RWPE2 (cell line): Measurements from ENCODE around the gene ABCC4.

Experiments
- ATAC-seq: fragments of 200-7000 bp; cut with Tn5 transposase; 3 replicates; pipeline ENCODE4 v1.9.1; 2021; ENCODE audit warnings: low read depth
- DNase-seq: peaks from one replicate; pipeline ENCODE4 v3.0.0-alpha.2; 2020; ENCODE audit warnings: low spot score
- H3K27ac ChIP-seq: fragments of 450-650 bp; 2 replicates; pipeline ENCODE4 v1.5.1; 2017; ENCODE audit warnings: mild to moderate bottlenecking; ENCODE audit not compliant: poor library complexity, severe bottlenecking
- H3K27me3 ChIP-seq: fragments of 250-450 bp; sonication (Bioruptor Pico); 2 replicates; pipeline ENCODE4 v1.5.1; 2021; ENCODE audit warnings: mild to moderate bottlenecking, moderate library complexity; ENCODE audit not compliant: insufficient read depth, poor library complexity, severe bottlenecking
- H3K36me3 ChIP-seq: fragments of 250-450 bp; sonication (Bioruptor Pico); 2 replicates; pipeline ENCODE4 v1.5.1; 2020; ENCODE audit warnings: low read depth, mild to moderate bottlenecking, moderate library complexity
- H3K4me1 ChIP-seq: fragments of 250-450 bp; sonication (Bioruptor Pico); 2 replicates; pipeline ENCODE4 v1.5.1; 2021; ENCODE audit warnings: mild to moderate bottlenecking, moderate library complexity; ENCODE audit not compliant: insufficient read depth, poor library complexity, severe bottlenecking
- H3K4me3 ChIP-seq: fragments of 250-450 bp; sonication (Bioruptor Pico); 2 replicates; pipeline ENCODE4 v1.5.1; 2021; ENCODE audit warnings: mild to moderate bottlenecking, moderate library complexity; ENCODE audit not compliant: severe bottlenecking
- H3K9me3 ChIP-seq: fragments of 250-450 bp; sonication (Bioruptor Pico); 2 replicates; pipeline ENCODE4 v1.5.1; 2021; ENCODE audit warnings: mild to moderate bottlenecking, moderate library complexity; ENCODE audit not compliant: severe bottlenecking
- TF ChIP-seq, protein P1 (sequence below): fragments of 450-650 bp; IDR thresholded peaks from one replicate; pipeline ENCODE4 v1.5.1; 2017; ENCODE audit warnings: mild to moderate bottlenecking, moderate library complexity; ENCODE audit not compliant: poor library complexity, severe bottlenecking

ABCC4 gene

DNA sequence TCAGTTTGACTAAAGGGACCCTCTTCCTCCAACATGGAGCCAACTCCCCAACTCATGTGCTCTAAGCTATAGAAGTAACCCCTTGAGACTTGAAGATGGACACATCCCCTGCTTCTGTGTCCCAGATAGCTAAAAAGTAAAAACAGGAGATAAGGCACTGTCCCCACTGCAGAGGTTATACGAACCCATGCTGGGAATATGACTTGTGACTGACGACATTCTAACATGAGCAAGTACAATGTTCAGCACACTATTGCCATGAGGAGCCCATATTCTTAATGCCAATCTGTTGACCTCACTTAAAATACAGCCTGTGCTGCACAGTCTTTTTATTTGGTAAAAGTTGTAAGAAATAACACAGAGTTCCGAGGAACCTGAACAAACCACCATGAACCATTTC lies 71.4 kb downstream of the ABCC4 start:
- Histone ChIP-seq H3K27me3 (no peaks in the 10 kb centered on the region), H3K27ac (no peak overlapping the region), H3K9me3 (no peaks in the 10 kb centered on the region), H3K4me1 (no peaks in the 10 kb centered on the region), H3K4me3 (no peak overlapping the region), H3K36me3 (no peaks in the 10 kb centered on the region)
- no peak for ATAC-seq
- DNase-seq: no peak
- TF ChIP-seq, protein P1, sequence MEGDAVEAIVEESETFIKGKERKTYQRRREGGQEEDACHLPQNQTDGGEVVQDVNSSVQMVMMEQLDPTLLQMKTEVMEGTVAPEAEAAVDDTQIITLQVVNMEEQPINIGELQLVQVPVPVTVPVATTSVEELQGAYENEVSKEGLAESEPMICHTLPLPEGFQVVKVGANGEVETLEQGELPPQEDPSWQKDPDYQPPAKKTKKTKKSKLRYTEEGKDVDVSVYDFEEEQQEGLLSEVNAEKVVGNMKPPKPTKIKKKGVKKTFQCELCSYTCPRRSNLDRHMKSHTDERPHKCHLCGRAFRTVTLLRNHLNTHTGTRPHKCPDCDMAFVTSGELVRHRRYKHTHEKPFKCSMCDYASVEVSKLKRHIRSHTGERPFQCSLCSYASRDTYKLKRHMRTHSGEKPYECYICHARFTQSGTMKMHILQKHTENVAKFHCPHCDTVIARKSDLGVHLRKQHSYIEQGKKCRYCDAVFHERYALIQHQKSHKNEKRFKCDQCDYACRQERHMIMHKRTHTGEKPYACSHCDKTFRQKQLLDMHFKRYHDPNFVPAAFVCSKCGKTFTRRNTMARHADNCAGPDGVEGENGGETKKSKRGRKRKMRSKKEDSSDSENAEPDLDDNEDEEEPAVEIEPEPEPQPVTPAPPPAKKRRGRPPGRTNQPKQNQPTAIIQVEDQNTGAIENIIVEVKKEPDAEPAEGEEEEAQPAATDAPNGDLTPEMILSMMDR: no peak

DNA sequence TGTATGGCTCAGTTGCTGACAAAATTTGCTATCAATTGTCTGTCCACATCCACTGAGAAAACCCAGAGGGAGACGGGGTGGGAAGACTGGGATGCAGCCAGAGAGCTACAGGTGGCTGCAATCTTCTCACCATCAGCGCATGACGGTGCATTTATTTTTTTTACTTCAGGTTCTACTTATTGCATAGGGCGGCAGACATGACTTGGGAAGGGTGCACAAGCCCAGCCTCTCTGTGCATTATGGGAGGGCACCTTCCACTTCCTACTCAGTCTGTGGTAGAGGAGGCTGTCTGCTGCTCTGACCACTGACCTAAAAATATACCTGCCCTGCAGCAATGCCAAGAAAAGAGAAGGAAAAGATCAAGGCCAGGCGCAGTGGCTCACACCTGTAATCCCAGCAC lies 73.1 kb downstream of the ABCC4 start:
- Histone ChIP-seq H3K4me1 (no peaks in the 10 kb centered on the region), H3K36me3 (no peaks in the 10 kb centered on the region), H3K4me3 (no peak overlapping the region), H3K27me3 (no peaks in the 10 kb centered on the region), H3K27ac (no peak overlapping the region), H3K9me3 (no peaks in the 10 kb centered on the region)
- TF ChIP-seq, protein P1: no peak
- no peak for DNase-seq
- no peak for ATAC-seq

DNA sequence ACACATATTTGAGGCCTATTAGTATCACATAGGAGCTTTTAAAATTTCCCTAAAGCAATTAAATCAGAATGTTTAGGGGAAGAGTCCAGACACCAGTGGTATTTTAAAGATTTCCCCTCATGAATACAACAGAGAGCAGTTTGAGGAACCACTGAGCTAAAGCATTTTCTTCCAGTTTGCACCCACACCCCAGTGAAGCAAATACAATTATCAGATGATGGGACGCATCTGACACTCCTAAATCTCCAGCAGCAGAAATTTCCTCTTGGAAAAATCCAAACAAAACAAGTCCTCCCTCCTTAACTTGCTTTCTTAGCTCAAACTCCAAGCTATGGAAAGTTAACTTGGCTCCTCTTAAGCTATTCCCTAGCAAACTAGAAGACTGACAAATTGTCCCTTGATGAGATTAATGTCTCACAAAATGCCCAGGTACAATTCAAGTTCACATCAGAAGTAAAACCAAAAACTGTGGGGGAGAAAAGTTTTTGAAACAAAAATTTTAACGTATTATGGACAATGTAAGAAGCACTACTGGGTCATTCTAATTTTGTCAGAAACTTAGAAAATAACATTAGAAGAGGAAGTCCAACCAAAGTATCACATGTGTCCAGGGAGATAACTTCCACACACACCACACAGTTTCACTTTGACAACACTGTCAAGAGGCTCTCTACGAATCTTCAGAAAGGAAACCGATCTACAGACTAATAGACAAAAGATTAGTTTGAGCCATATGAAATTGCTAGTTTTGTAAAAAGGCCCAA lies 74.1 kb downstream of the ABCC4 start:
- no peaks in the 10 kb centered on the region for H3K4me1 ChIP-seq
- ATAC-seq: no peak
- no peaks in the 10 kb centered on the region for H3K27me3 ChIP-seq
- H3K27ac ChIP-seq: no peak overlapping the region
- no peak overlapping the region for H3K4me3 ChIP-seq
- H3K9me3 ChIP-seq: no peaks in the 10 kb centered on the region
- no peaks in the 10 kb centered on the region for H3K36me3 ChIP-seq
- TF ChIP-seq, protein P1: no peak
- no peak for DNase-seq

DNA sequence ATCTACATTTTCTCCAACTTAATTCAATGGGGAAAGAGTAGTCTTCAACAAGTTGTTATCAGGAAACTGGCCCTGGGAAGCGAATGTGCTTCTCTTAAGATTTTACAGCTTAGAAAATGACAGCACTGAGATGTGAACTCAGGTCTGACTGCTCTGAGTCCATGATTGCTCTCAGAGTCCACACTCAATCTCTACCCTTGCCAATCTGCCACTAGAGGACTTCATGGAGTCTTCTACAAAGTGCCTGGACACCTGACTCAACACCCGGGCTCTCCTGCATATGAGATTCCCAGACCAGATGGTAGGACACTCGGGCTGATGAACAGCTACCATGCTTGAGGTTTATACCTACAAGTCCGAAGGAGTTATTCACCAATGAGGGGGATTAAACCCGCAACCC lies 74.8 kb downstream of the ABCC4 start:
- H3K4me1 ChIP-seq: no peaks in the 10 kb centered on the region
- no peak for DNase-seq
- ATAC-seq: no peak
- no peaks in the 10 kb centered on the region for H3K9me3 ChIP-seq
- no peak overlapping the region for H3K27ac ChIP-seq
- TF ChIP-seq, protein P1: no peak
- H3K27me3 ChIP-seq: no peaks in the 10 kb centered on the region
- no peak overlapping the region for H3K4me3 ChIP-seq
- no peaks in the 10 kb centered on the region for H3K36me3 ChIP-seq

DNA sequence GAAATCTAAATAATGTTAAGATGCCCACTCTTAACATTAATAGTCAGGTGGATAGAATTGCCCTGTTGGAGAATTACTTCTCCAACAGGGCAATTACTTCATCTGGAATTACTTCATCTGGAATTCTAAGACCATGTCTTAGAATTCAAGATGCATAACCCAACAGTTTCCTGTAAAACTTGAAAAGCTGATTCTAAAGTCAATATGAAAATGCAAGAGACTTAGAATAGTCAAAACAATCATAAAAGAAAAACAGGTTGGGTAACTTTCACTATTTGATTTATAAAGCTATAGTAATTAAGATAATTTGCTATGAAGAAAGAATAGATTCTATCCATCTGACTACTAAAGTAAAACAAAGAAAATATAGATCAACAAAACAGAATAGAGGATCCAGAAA lies 75.2 kb downstream of the ABCC4 start:
- no peaks in the 10 kb centered on the region for H3K27me3 ChIP-seq
- H3K4me3 ChIP-seq: no peak overlapping the region
- no peaks in the 10 kb centered on the region for H3K36me3 ChIP-seq
- H3K27ac ChIP-seq: no peak overlapping the region
- no peak for ATAC-seq
- no peaks in the 10 kb centered on the region for H3K9me3 ChIP-seq
- no peaks in the 10 kb centered on the region for H3K4me1 ChIP-seq
- DNase-seq: no peak
- TF ChIP-seq, protein P1: no peak
